NT2/D1 (cell line): ENCODE results near the gene FOXQ1.

Experiments used
- SUZ12 ChIP-seq: IDR thresholded peaks from 2 replicates; pipeline ENCODE4 v1.6.1; 2011; ENCODE audit not compliant: insufficient read length, insufficient read depth; ENCODE audit errors: extremely low read depth
- YY1 ChIP-seq: IDR thresholded peaks from 2 replicates; pipeline ENCODE4 v1.6.1; 2011; ENCODE audit not compliant: insufficient read length, insufficient read depth
- ZNF274 ChIP-seq: IDR thresholded peaks from 2 replicates; pipeline ENCODE4 v1.6.1; 2011; ENCODE audit warnings: mild to moderate bottlenecking, low read depth, low read length

DNA sequence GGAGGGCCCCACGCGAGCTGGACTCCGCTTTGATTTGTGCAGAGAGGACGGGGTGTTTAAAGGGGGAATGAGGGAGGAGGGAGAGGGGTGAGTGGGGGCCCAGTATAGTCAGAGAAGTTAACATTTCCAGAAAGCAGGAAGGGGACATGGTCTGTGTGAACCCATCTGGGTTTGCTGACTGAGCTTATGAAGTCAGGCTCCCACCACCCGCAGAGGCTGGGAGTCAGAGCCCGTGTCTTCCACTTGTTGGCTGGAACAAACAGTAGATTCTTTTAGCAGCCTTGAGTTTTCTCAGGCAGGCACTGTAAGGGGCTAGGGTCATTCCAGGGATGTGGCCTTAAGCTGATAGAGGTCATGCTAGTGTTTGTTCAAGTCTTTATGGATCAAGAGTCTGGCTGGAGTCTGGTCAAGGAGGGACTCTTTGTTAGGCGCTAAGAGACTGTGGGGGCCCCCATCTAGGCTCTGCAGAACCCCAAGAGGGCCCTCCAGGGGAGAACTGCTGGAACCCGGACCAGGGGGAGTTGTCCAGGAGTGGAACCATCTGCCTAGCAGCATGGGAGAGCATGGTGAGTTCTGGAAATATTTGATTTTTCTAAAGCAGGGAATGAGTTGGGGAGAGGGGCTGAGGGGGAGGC is 31.1 kb upstream of the FOXQ1 start:
- TF ChIP-seq SUZ12 (no peak), YY1 (no peak), ZNF274 (no peak)
